DOHH2 (cell line): ENCODE measurements around the gene ISCA1.

Experiments
- CTCF ChIP-seq: fragments of 200-600 bp; sonication (generic); IDR thresholded peaks from one replicate; pipeline ENCODE4 v1.5.1; 2014; ENCODE audit warnings: antibody characterized with exemption, mild to moderate bottlenecking, low read depth, low read length; ENCODE audit not compliant: poor library complexity, severe bottlenecking
- EZH2phosphoT487 ChIP-seq: fragments of 200-600 bp; sonication (generic); IDR thresholded peaks from 2 replicates; pipeline ENCODE4 v1.6.1; 2017; ENCODE audit warnings: borderline replicate concordance, mild to moderate bottlenecking, antibody characterized with exemption, low read length, moderate library complexity, mixed read lengths

- TF ChIP-seq CTCF: no peak
- no peak for TF ChIP-seq EZH2phosphoT487
These were observed 43.2 kb downstream of the ISCA1 start for GRCh38 chr9:86238861-86239770.
